HEK293 (cell line): ENCODE data around the gene TEKT5.

Source experiments
- CTCF ChIA-PET: fragments of 350-600 bp; formaldehyde crosslinking; extraction: SDS; loops from one replicate; lab custom pipeline; 2021; ENCODE audit warnings: antibody characterized with exemption; lab: Yijun Ruan, JAX
- POLR2A ChIA-PET: fragments of 300-600 bp; formaldehyde crosslinking; extraction: SDS; loops from one replicate; lab custom pipeline; 2020; ENCODE audit warnings: antibody characterized with exemption, inconsistent platforms; lab: Yijun Ruan, JAX
- H3K27ac ChIP-seq: fragments of 200-500 bp; sonication (Bioruptor generic); 2 replicates; pipeline ENCODE4 v1.5.1; 2014; ENCODE audit warnings: low read depth, low read length, control low read depth, inconsistent platforms; ENCODE audit errors: extremely low read depth
- H3K36me3 ChIP-seq, 2 experiments: fragments of 200-500 bp in 1 of 2; sonication (Bioruptor generic) in 1 of 2; 1 replicate in 1 of 2; 2 replicates in 1 of 2; pipeline ENCODE4 v1.5.1; 2014 to 2017; ENCODE audit warnings: inconsistent platforms in 2 of 2, low read length in 2 of 2; ENCODE audit not compliant: control insufficient read depth in 2 of 2, insufficient read depth in 1 of 2
- H3K4me1 ChIP-seq: fragments of 200-500 bp; sonication (Bioruptor generic); 2 replicates; pipeline ENCODE4 v1.5.1; 2014; ENCODE audit warnings: mild to moderate bottlenecking, low read length, inconsistent platforms; ENCODE audit not compliant: control insufficient read depth, insufficient read depth
- H3K4me3 ChIP-seq: 2 replicates; pipeline ENCODE4 v1.5.1; 2011; ENCODE audit warnings: low read depth, mild to moderate bottlenecking, control low read depth, low read length, moderate library complexity
- H3K9me3 ChIP-seq: fragments of 200-500 bp; sonication (Bioruptor generic); 2 replicates; pipeline ENCODE4 v1.5.1; 2014; ENCODE audit warnings: low read depth, low read length, inconsistent platforms; ENCODE audit not compliant: control insufficient read depth, insufficient read depth
- BCL11A ChIP-seq: fragments of 450-650 bp; formaldehyde crosslinking; IDR thresholded peaks from 2 replicates; pipeline ENCODE4 v1.5.1; 2016; ENCODE audit warnings: low read depth, missing biosample characterization, missing genetic modification characterization
- HOXD13 ChIP-seq: sonication (generic); formaldehyde crosslinking; IDR thresholded peaks from 2 replicates; pipeline ENCODE4 v1.8.0; 2022; ENCODE audit warnings: missing genetic modification reagents, borderline replicate concordance
- OVOL3 ChIP-seq: fragments of 450-650 bp; formaldehyde crosslinking; IDR thresholded peaks from 2 replicates; pipeline ENCODE4 v1.5.1; 2016; ENCODE audit warnings: missing biosample characterization, missing genetic modification characterization
- YY1 ChIP-seq: fragments of 450-650 bp; formaldehyde crosslinking; IDR thresholded peaks from 2 replicates; pipeline ENCODE4 v1.5.1; 2018; ENCODE audit warnings: missing biosample characterization, missing genetic modification characterization
- ZBTB21 ChIP-seq: fragments of 450-650 bp; formaldehyde crosslinking; IDR thresholded peaks from 2 replicates; pipeline ENCODE4 v1.5.1; 2017; ENCODE audit warnings: missing biosample characterization, missing genetic modification characterization
- ZBTB7A ChIP-seq: fragments of 450-650 bp; formaldehyde crosslinking; IDR thresholded peaks from 2 replicates; pipeline ENCODE4 v1.5.1; 2016; ENCODE audit warnings: low read depth, missing biosample characterization, missing genetic modification characterization
- ZBTB8A ChIP-seq: fragments of 450-650 bp; formaldehyde crosslinking; IDR thresholded peaks from 2 replicates; pipeline ENCODE4 v1.5.1; 2016; ENCODE audit warnings: missing biosample characterization, missing genetic modification characterization
- ZNF202 ChIP-seq: fragments of 450-650 bp; formaldehyde crosslinking; IDR thresholded peaks from 2 replicates; pipeline ENCODE4 v1.5.1; 2016; ENCODE audit warnings: missing biosample characterization, missing genetic modification characterization, borderline replicate concordance
- ZNF211 ChIP-seq: fragments of 450-650 bp; formaldehyde crosslinking; IDR thresholded peaks from 2 replicates; pipeline ENCODE4 v1.5.1; 2016; ENCODE audit warnings: low read depth, missing biosample characterization, missing genetic modification characterization
- ZNF335 ChIP-seq: fragments of 450-650 bp; formaldehyde crosslinking; conservative IDR thresholded peaks from 2 replicates; pipeline ENCODE4 v1.5.1; 2016; ENCODE audit warnings: missing biosample characterization, missing genetic modification characterization
- ZNF404 ChIP-seq: fragments of 450-650 bp; formaldehyde crosslinking; IDR thresholded peaks from 2 replicates; pipeline ENCODE4 v1.5.1; 2017; ENCODE audit warnings: missing biosample characterization, missing genetic modification characterization
- ZNF416 ChIP-seq: fragments of 450-650 bp; formaldehyde crosslinking; IDR thresholded peaks from 2 replicates; pipeline ENCODE4 v1.5.1; 2016; ENCODE audit warnings: missing biosample characterization, missing genetic modification characterization
- ZNF473 ChIP-seq: fragments of 450-650 bp; formaldehyde crosslinking; IDR thresholded peaks from 2 replicates; pipeline ENCODE4 v1.5.1; 2017; ENCODE audit warnings: missing biosample characterization, missing genetic modification characterization
- ZNF501 ChIP-seq: fragments of 450-650 bp; formaldehyde crosslinking; IDR thresholded peaks from 2 replicates; pipeline ENCODE4 v1.5.1; 2016; ENCODE audit warnings: missing biosample characterization, missing genetic modification characterization
- ZNF514 ChIP-seq: fragments of 450-650 bp; formaldehyde crosslinking; IDR thresholded peaks from 2 replicates; pipeline ENCODE4 v1.5.1; 2016; ENCODE audit warnings: missing biosample characterization, missing genetic modification characterization
- ZNF521 ChIP-seq: fragments of 450-650 bp; formaldehyde crosslinking; IDR thresholded peaks from 2 replicates; pipeline ENCODE4 v1.5.1; 2017; ENCODE audit warnings: missing biosample characterization, mild to moderate bottlenecking, missing genetic modification characterization
- ZNF664 ChIP-seq: fragments of 450-650 bp; formaldehyde crosslinking; IDR thresholded peaks from 2 replicates; pipeline ENCODE4 v1.5.1; 2016; ENCODE audit warnings: missing biosample characterization, missing genetic modification characterization
- ZNF707 ChIP-seq: fragments of 450-650 bp; formaldehyde crosslinking; IDR thresholded peaks from 2 replicates; pipeline ENCODE4 v1.5.1; 2016; ENCODE audit warnings: missing biosample characterization, missing genetic modification characterization
- ZNF830 ChIP-seq: fragments of 450-650 bp; IDR thresholded peaks from 2 replicates; pipeline ENCODE4 v1.5.0; 2018; ENCODE audit warnings: missing biosample characterization, missing genetic modification characterization, low read depth, mild to moderate bottlenecking, moderate library complexity
- TF ChIP-seq, protein P1 (sequence below): fragments of 450-650 bp; formaldehyde crosslinking; IDR thresholded peaks from 2 replicates; pipeline ENCODE4 v1.5.1; 2017; ENCODE audit warnings: missing biosample characterization, missing genetic modification characterization
- TF ChIP-seq, protein P2 (sequence below): fragments of 450-650 bp; formaldehyde crosslinking; IDR thresholded peaks from 2 replicates; pipeline ENCODE4 v1.5.1; 2016; ENCODE audit warnings: missing biosample characterization, missing genetic modification characterization
- TF ChIP-seq, protein P3 (sequence below): fragments of 450-650 bp; formaldehyde crosslinking; IDR thresholded peaks from 2 replicates; pipeline ENCODE4 v1.5.1; 2017; ENCODE audit warnings: missing biosample characterization, missing genetic modification characterization
- TF ChIP-seq, protein P4 (sequence below): fragments of 450-650 bp; formaldehyde crosslinking; IDR thresholded peaks from 2 replicates; pipeline ENCODE4 v1.5.1; 2016; ENCODE audit warnings: missing biosample characterization, missing genetic modification characterization

Gene TEKT5

GRCh38 chr16:10589109-10589508 is 105.6 kb downstream of the TEKT5 start:
- H3K36me3 ChIP-seq: no peaks in the 10 kb centered on the region
- POLR2A ChIA-PET: no interaction called here

GRCh38 chr16:10587622-10588021 is 107.1 kb downstream of the TEKT5 start:
- H3K27ac ChIP-seq: no peak overlapping the region
- CTCF ChIA-PET: no interaction called here
- TF ChIP-seq ZNF335: no peak
- TF ChIP-seq, protein P1, sequence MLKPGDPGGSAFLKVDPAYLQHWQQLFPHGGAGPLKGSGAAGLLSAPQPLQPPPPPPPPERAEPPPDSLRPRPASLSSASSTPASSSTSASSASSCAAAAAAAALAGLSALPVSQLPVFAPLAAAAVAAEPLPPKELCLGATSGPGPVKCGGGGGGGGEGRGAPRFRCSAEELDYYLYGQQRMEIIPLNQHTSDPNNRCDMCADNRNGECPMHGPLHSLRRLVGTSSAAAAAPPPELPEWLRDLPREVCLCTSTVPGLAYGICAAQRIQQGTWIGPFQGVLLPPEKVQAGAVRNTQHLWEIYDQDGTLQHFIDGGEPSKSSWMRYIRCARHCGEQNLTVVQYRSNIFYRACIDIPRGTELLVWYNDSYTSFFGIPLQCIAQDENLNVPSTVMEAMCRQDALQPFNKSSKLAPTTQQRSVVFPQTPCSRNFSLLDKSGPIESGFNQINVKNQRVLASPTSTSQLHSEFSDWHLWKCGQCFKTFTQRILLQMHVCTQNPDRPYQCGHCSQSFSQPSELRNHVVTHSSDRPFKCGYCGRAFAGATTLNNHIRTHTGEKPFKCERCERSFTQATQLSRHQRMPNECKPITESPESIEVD (tag by site-specific recombination): no peak
- POLR2A ChIA-PET: no interaction called here
- H3K4me3 ChIP-seq: no peak overlapping the region
- H3K9me3 ChIP-seq: no peaks in the 10 kb centered on the region
- H3K36me3 ChIP-seq: no peaks in the 10 kb centered on the region
- no peaks in the 10 kb centered on the region for H3K4me1 ChIP-seq

More at GRCh38 chr16:10589109-10589508, 105.6 kb downstream of the TEKT5 start:
- no peak overlapping the region for H3K4me3 ChIP-seq
- H3K27ac ChIP-seq: no peak overlapping the region
- H3K4me1 ChIP-seq: no peaks in the 10 kb centered on the region
- TF ChIP-seq ZNF514 (tag by site-specific recombination) (no peak), ZNF501 (no peak)
- TF ChIP-seq, all 188 proteins: peak for 0
- H3K9me3 ChIP-seq: no peaks in the 10 kb centered on the region
- CTCF ChIA-PET: interaction anchor here (1.0 kb wide), 1 partner anchor 147 kb away, joined by 3 read pairs; no protein-coding TSS in a partner anchor

DNA sequence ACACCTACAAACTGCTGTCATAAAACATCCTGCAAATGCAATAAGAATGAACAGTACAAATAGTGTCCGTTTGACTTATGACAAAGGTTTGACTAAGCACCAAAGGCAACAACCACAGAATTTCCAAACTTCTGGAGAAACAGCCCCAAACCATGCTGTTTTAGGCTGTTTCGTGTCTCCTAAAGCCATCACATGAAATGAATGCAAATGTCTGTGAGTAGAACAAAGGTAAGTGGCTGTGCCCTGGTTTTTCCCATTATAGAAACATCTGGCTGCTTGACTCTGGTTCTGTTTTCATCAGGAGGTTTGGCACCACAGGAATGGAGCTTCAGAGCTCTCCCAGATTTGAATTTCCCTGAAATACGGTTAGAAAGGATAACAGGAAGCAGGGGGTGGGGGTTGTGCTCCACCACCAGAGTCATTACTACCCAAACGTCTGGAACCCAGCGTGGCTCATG is 109.7 kb downstream of the TEKT5 start:
- no peak overlapping the region for H3K27ac ChIP-seq
- no peaks in the 10 kb centered on the region for H3K36me3 ChIP-seq
- H3K9me3 ChIP-seq: no peaks in the 10 kb centered on the region
- CTCF ChIA-PET: no interaction called here
- no peaks in the 10 kb centered on the region for H3K4me1 ChIP-seq
- POLR2A ChIA-PET: no interaction called here
- H3K4me3 ChIP-seq: no peak overlapping the region
- TF ChIP-seq ZBTB21 (tag by site-specific recombination): no peak
- no peak for TF ChIP-seq ZNF830 (tag by site-specific recombination)
- no peak for TF ChIP-seq ZNF211 (tag by site-specific recombination)

- ChIA-PET CTCF (no interaction called here), POLR2A (no interaction called here)
- H3K27ac ChIP-seq: no peak overlapping the region
- no peaks in the 10 kb centered on the region for H3K36me3 ChIP-seq
- no peaks in the 10 kb centered on the region for H3K9me3 ChIP-seq
- no peak overlapping the region for H3K4me3 ChIP-seq
- peaks cover 5% of the 10 kb centered on the region; the same call in 1 of the 2 replicates for H3K4me1 ChIP-seq
- TF ChIP-seq YY1 (tag by site-specific recombination): no peak
- TF ChIP-seq, protein P2, sequence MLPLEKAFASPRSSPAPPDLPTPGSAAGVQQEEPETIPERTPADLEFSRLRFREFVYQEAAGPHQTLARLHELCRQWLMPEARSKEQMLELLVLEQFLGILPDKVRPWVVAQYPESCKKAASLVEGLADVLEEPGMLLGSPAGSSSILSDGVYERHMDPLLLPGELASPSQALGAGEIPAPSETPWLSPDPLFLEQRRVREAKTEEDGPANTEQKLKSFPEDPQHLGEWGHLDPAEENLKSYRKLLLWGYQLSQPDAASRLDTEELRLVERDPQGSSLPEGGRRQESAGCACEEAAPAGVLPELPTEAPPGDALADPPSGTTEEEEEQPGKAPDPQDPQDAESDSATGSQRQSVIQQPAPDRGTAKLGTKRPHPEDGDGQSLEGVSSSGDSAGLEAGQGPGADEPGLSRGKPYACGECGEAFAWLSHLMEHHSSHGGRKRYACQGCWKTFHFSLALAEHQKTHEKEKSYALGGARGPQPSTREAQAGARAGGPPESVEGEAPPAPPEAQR (tag by site-specific recombination): no peak
- TF ChIP-seq ZNF473 (tag by site-specific recombination): no peak
- TF ChIP-seq, protein P3, sequence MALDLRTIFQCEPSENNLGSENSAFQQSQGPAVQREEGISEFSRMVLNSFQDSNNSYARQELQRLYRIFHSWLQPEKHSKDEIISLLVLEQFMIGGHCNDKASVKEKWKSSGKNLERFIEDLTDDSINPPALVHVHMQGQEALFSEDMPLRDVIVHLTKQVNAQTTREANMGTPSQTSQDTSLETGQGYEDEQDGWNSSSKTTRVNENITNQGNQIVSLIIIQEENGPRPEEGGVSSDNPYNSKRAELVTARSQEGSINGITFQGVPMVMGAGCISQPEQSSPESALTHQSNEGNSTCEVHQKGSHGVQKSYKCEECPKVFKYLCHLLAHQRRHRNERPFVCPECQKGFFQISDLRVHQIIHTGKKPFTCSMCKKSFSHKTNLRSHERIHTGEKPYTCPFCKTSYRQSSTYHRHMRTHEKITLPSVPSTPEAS (tag by site-specific recombination): no peak
- TF ChIP-seq, protein P4, sequence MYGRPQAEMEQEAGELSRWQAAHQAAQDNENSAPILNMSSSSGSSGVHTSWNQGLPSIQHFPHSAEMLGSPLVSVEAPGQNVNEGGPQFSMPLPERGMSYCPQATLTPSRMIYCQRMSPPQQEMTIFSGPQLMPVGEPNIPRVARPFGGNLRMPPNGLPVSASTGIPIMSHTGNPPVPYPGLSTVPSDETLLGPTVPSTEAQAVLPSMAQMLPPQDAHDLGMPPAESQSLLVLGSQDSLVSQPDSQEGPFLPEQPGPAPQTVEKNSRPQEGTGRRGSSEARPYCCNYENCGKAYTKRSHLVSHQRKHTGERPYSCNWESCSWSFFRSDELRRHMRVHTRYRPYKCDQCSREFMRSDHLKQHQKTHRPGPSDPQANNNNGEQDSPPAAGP: no peak
- no peak for TF ChIP-seq BCL11A (tag by site-specific recombination)
- no peak for TF ChIP-seq OVOL3 (tag by site-specific recombination)
- TF ChIP-seq HOXD13 (CRISPR knock-in tag): no peak
- TF ChIP-seq ZBTB8A (tag by site-specific recombination): no peak
- TF ChIP-seq ZNF404 (tag by site-specific recombination): no peak
- TF ChIP-seq ZBTB7A (tag by site-specific recombination): no peak
- TF ChIP-seq ZNF202 (tag by site-specific recombination): no peak
- TF ChIP-seq ZNF521: no peak
- TF ChIP-seq ZNF664: no peak
- no peak for TF ChIP-seq ZNF416 (tag by site-specific recombination)
- no peak for TF ChIP-seq ZNF707
- TF ChIP-seq ZNF335: no peak
These were observed 111.5 kb downstream of the TEKT5 start for GRCh38 chr16:10583269-10583668.
